ENCODE results near the gene ZNF500. TPM values are rescaled to one million over a fixed set of nuclear protein-coding genes. Genes with fewer than 3 reads are reported as not detected.

ZNF500 gene
- total RNA-seq, 1 experiment from 2014 or later, result 10.4 TPM

- Histone ChIP-seq H2AFZ (ENCODE audit: low read length) (no peak overlapping the region), H3K4me2 (ENCODE audit: low read length) (no peak overlapping the region), H3F3A (ENCODE audit: low read length, unreplicated experiment) (no peaks in the 10 kb centered on the region), H3K9me3 (ENCODE audit: low read length) (no peaks in the 10 kb centered on the region), H3K9ac (ENCODE audit: low read length) (no peak overlapping the region), H3K4me1 (ENCODE audit: insufficient read depth, low read length) (peaks cover 1% of the 10 kb centered on the region; the same call in 1 of the 2 replicates), H4K20me1 (ENCODE audit: low read length) (no peaks in the 10 kb centered on the region), H3K79me2 (ENCODE audit: low read length) (no peaks in the 10 kb centered on the region), H3K27me3 (ENCODE audit: low read length) (no peaks in the 10 kb centered on the region), H3K36me3 (ENCODE audit: low read depth, low read length) (no peaks in the 10 kb centered on the region), H3K9me2 (replicated peaks; ENCODE audit: low read length) (no peaks in the 10 kb centered on the region), H3K4me3 (ENCODE audit: low read length) (no peak overlapping the region), H3K27ac (ENCODE audit: low read length) (no peak overlapping the region)
- BruUV-seq (replicated peaks), result no TSS peak
- ChIA-PET CTCF (no interaction called here), POLR2A (ENCODE audit: unreplicated experiment) (no interaction called here)
- intact Hi-C loops (cut with micrococcal nuclease), result no loop called here
- DNase-seq, result no peak
- no peak for ATAC-seq
- TF ChIP-seq CTCF (conservative IDR thresholded peaks at IDR 0.05; ENCODE audit: low read depth, low read length) (no peak), EZH2phosphoT487 (IDR thresholded peaks at IDR 0.05; ENCODE audit: borderline replicate concordance, low read length) (no peak)
These were observed 8.0 kb upstream of the ZNF500 start for GRCh38 chr16:4775005-4775404.

- H3K9me2 ChIP-seq (replicated peaks; ENCODE audit: low read length), result no peaks in the 10 kb centered on the region
- H2AFZ ChIP-seq (ENCODE audit: low read length), result no peak overlapping the region
- no peak for DNase-seq
- H3K27me3 ChIP-seq (ENCODE audit: low read length), result no peaks in the 10 kb centered on the region
- no peaks in the 10 kb centered on the region for H3K36me3 ChIP-seq (ENCODE audit: low read depth, low read length)
- ATAC-seq, result no peak
- H4K20me1 ChIP-seq (ENCODE audit: low read length), result no peaks in the 10 kb centered on the region
- H3K27ac ChIP-seq (ENCODE audit: low read length), result no peak overlapping the region
- intact Hi-C loops (cut with micrococcal nuclease), result no loop called here
- no peak overlapping the region for H3K4me3 ChIP-seq (ENCODE audit: low read length)
- no peak overlapping the region for H3K9ac ChIP-seq (ENCODE audit: low read length)
- no peaks in the 10 kb centered on the region for H3K79me2 ChIP-seq (ENCODE audit: low read length)
- ChIA-PET CTCF (no interaction called here), POLR2A (ENCODE audit: unreplicated experiment) (no interaction called here)
- no peaks in the 10 kb centered on the region for H3F3A ChIP-seq (ENCODE audit: low read length, unreplicated experiment)
- H3K4me1 ChIP-seq (ENCODE audit: insufficient read depth, low read length), result peaks cover 8% of the 10 kb centered on the region; the same call in 1 of the 2 replicates
- TF ChIP-seq EZH2 (IDR thresholded peaks at IDR 0.05; ENCODE audit: low read length, unreplicated experiment), result no peak
- TF ChIP-seq CTCF (conservative IDR thresholded peaks at IDR 0.05; ENCODE audit: low read depth, low read length), result no peak
- no peak for TF ChIP-seq EZH2phosphoT487 (IDR thresholded peaks at IDR 0.05; ENCODE audit: borderline replicate concordance, low read length)
- no peaks in the 10 kb centered on the region for H3K9me3 ChIP-seq (ENCODE audit: low read length)
- no peak overlapping the region for H3K4me2 ChIP-seq (ENCODE audit: low read length)
- BruUV-seq (replicated peaks), result no TSS peak
These were observed 5.4 kb upstream of the ZNF500 start for GRCh38 chr16:4772351-4772750.

- ChIA-PET CTCF (no interaction called here), POLR2A (ENCODE audit: unreplicated experiment) (no interaction called here)
- no TSS peak for BruUV-seq (replicated peaks)
- Histone ChIP-seq H3K4me1 (ENCODE audit: insufficient read depth, low read length) (peaks cover 8% of the 10 kb centered on the region; the same call in 1 of the 2 replicates), H3K4me3 (ENCODE audit: low read length) (no peak overlapping the region), H3K9me2 (replicated peaks; ENCODE audit: low read length) (no peaks in the 10 kb centered on the region), H3K9me3 (ENCODE audit: low read length) (no peaks in the 10 kb centered on the region), H3K4me2 (ENCODE audit: low read length) (no peak overlapping the region), H4K20me1 (ENCODE audit: low read length) (no peaks in the 10 kb centered on the region), H3K27me3 (ENCODE audit: low read length) (no peaks in the 10 kb centered on the region), H3F3A (ENCODE audit: low read length, unreplicated experiment) (no peaks in the 10 kb centered on the region), H3K79me2 (ENCODE audit: low read length) (peaks cover 3% of the 10 kb centered on the region), H3K36me3 (ENCODE audit: low read depth, low read length) (no peaks in the 10 kb centered on the region), H3K9ac (ENCODE audit: low read length) (no peak overlapping the region), H2AFZ (ENCODE audit: low read length) (no peak overlapping the region), H3K27ac (ENCODE audit: low read length) (no peak overlapping the region)
- ATAC-seq (no peak), DNase-seq (no peak)
- no peak for TF ChIP-seq CTCF (conservative IDR thresholded peaks at IDR 0.05; ENCODE audit: low read depth, low read length)
- no peak for TF ChIP-seq EZH2 (IDR thresholded peaks at IDR 0.05; ENCODE audit: low read length, unreplicated experiment)
- TF ChIP-seq EZH2phosphoT487 (IDR thresholded peaks at IDR 0.05; ENCODE audit: borderline replicate concordance, low read length), result no peak
- intact Hi-C loops (cut with micrococcal nuclease), result no loop called here
These were observed 4.7 kb upstream of the ZNF500 start for GRCh38 chr16:4771646-4772045.
